Esophagus squamous epithelium (tissue), 4 donors: ENCODE data around the gene TPI1.

ENCODE experiments used
- POLR2A ChIP-seq, 4 donors: fragments of 450-650 bp; IDR thresholded peaks; one replicate each; pipeline ENCODE4 v1.6.1; 2017; ENCODE audit warnings: antibody characterized with exemption in 4 of 4, mild to moderate bottlenecking in 4 of 4, moderate library complexity in 3 of 4
- TF ChIP-seq, protein P1 (sequence below), 6 experiments: fragments of 450-650 bp in 4 of 6; fragments of 200-600 bp in 2 of 6; sonication (generic) in 2 of 6; IDR thresholded peaks; one replicate each; pipeline ENCODE4 v1.5.1; 2016 to 2019; ENCODE audit warnings: antibody characterized with exemption in 6 of 6, mild to moderate bottlenecking in 4 of 6, moderate library complexity in 4 of 6

GRCh38 chr12:6842075-6842474 is 25.3 kb upstream of the TPI1 start:
- TF ChIP-seq, protein P1, sequence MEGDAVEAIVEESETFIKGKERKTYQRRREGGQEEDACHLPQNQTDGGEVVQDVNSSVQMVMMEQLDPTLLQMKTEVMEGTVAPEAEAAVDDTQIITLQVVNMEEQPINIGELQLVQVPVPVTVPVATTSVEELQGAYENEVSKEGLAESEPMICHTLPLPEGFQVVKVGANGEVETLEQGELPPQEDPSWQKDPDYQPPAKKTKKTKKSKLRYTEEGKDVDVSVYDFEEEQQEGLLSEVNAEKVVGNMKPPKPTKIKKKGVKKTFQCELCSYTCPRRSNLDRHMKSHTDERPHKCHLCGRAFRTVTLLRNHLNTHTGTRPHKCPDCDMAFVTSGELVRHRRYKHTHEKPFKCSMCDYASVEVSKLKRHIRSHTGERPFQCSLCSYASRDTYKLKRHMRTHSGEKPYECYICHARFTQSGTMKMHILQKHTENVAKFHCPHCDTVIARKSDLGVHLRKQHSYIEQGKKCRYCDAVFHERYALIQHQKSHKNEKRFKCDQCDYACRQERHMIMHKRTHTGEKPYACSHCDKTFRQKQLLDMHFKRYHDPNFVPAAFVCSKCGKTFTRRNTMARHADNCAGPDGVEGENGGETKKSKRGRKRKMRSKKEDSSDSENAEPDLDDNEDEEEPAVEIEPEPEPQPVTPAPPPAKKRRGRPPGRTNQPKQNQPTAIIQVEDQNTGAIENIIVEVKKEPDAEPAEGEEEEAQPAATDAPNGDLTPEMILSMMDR (IDR thresholded peaks at IDR 0.05), result no peak
- TF ChIP-seq POLR2A (IDR thresholded peaks at IDR 0.05), result no peak
